K562 (cell line): ENCODE results near the gene TXNIP. TPM values are rescaled to one million over a fixed set of nuclear protein-coding genes. Genes with fewer than 3 reads are reported as not detected.

Experiments
- ARHGAP35 ChIP-seq: fragments of 450-650 bp; IDR thresholded peaks from 2 replicates; pipeline ENCODE4 v1.6.1; 2018; ENCODE audit not compliant: partially characterized antibody
- ARID1B ChIP-seq: fragments of 450-650 bp; IDR thresholded peaks from 2 replicates; pipeline ENCODE4 v1.6.1; 2016; ENCODE audit warnings: antibody characterized with exemption, mild to moderate bottlenecking, inconsistent platforms
- CBFA2T3 ChIP-seq: fragments of 450-650 bp; IDR thresholded peaks from 2 replicates; pipeline ENCODE4 v1.6.1; 2017
- CUX1 ChIP-seq: fragments of 200-800 bp; sonication (Bioruptor generic); IDR thresholded peaks from 2 replicates; pipeline ENCODE4 v1.6.1; 2016; ENCODE audit warnings: missing genetic modification characterization, missing compliant biosample characterization
- ETV5 ChIP-seq: sonication (generic); formaldehyde crosslinking; IDR thresholded peaks from 2 replicates; pipeline ENCODE4 v1.4.0; 2020; ENCODE audit warnings: low read depth, mild to moderate bottlenecking, missing genetic modification reagents
- FOXP1 ChIP-seq: sonication (generic); formaldehyde crosslinking; IDR thresholded peaks from 2 replicates; pipeline ENCODE4 v1.8.0; 2022; ENCODE audit warnings: mild to moderate bottlenecking, missing genetic modification reagents
- RBM14 ChIP-seq: fragments of 200-400 bp; formaldehyde crosslinking; IDR thresholded peaks from 2 replicates; pipeline ENCODE4 v1.6.1; 2018; ENCODE audit warnings: low read depth, mild to moderate bottlenecking, low read length, moderate library complexity, borderline replicate concordance; ENCODE audit not compliant: insufficient read depth
- SIX5 ChIP-seq, 2 experiments: IDR thresholded peaks; 2 replicates each; pipeline ENCODE4 v1.6.1; 2011; ENCODE audit warnings: low read length in 2 of 2, borderline replicate concordance in 1 of 2, low read depth in 1 of 2, mild to moderate bottlenecking in 1 of 2, moderate library complexity in 1 of 2; ENCODE audit not compliant: insufficient read depth in 1 of 2
- SMARCA5 ChIP-seq: fragments of 450-650 bp; IDR thresholded peaks from 2 replicates; pipeline ENCODE4 v1.6.1; 2016
- TCF15 ChIP-seq: fragments of 250-450 bp; sonication (Bioruptor Pico); IDR thresholded peaks from 2 replicates; pipeline ENCODE4 v1.8.0; 2022; ENCODE audit warnings: moderate library complexity, mild to moderate bottlenecking, inconsistent platforms
- ZHX1 ChIP-seq: fragments of 150-350 bp; conservative IDR thresholded peaks from 2 replicates; pipeline ENCODE4 v1.6.1; 2014; ENCODE audit warnings: low read length
- ZNF174 ChIP-seq: fragments of 250-450 bp; sonication (Bioruptor Pico); IDR thresholded peaks from 2 replicates; pipeline ENCODE4 v1.4.0; 2020; ENCODE audit warnings: mild to moderate bottlenecking
- ZNF444 ChIP-seq: fragments of 250-450 bp; sonication (Bioruptor Pico); IDR thresholded peaks from 2 replicates; pipeline ENCODE4 v1.4.0; 2020; ENCODE audit warnings: mild to moderate bottlenecking, moderate library complexity
- ZNF699 ChIP-seq: fragments of 250-450 bp; sonication (Bioruptor Pico); IDR thresholded peaks from 2 replicates; pipeline ENCODE4 v1.8.0; 2021; ENCODE audit warnings: mild to moderate bottlenecking, moderate library complexity; ENCODE audit not compliant: insufficient replicate concordance
- ZNF76 ChIP-seq: fragments of 250-450 bp; sonication (Bioruptor Pico); IDR thresholded peaks from 2 replicates; pipeline ENCODE4 v1.4.0; 2020; ENCODE audit warnings: mild to moderate bottlenecking, moderate library complexity, borderline replicate concordance
- polyA plus RNA-seq, 8 experiments: library from polyadenylated mRNA; depleted of rRNA in 4 of 8; stranded (reverse) in 5 of 8; unstranded in 3 of 8; fragments of >200 nt; fragmentation: Nextera tagmentation in 2 of 8; fragmentation: Illumina TruSeq in 1 of 8; extraction: Ambion mirVana in 2 of 8; extraction: Trizol in 1 of 8; gene quantifications; 2 replicates each; pipeline versions ENCODE4 v1.2.1 to v1.2.3, GENCODE V29; 2011 to 2014; ENCODE audit warnings: inconsistent platforms in 1 of 8, missing spikeins in 1 of 8
- total RNA-seq, 7 experiments: library from RNA; depleted of rRNA in 6 of 7; stranded (reverse); fragments of >200 nt in 6 of 7; fragmentation: Illumina TruSeq in 2 of 7; extraction: Trizol in 2 of 7; gene quantifications; 2 replicates each; pipeline versions ENCODE4 v1.2.1 to v1.2.3, GENCODE V29; 2011 to 2021; ENCODE audit warnings: low replicate concordance in 1 of 7

The TXNIP gene
- total and polyA plus RNA-seq, 9 of the 15 experiments (the other 6 are each of a cell fraction or from before 2014, with no cell fraction given), result 120 to 499 (median 257) TPM

GRCh38 chr1:145997016-145997717 is 788 bp upstream of the TXNIP start (continued):
- TF ChIP-seq SMARCA5 (0 out of 2 replicates have a peak, but pooled peaks have one; percentile 47), TCF15 (no peak), SIX5 (IDR thresholded peaks at IDR 0.05; ENCODE audit: borderline replicate concordance in 1 of 2, insufficient read depth in 1 of 2, low read depth in 1 of 2, low read length in 2 of 2) (no peak), ARHGAP35 (no peak), ARID1B (peak; percentile 52), ETV5 (CRISPR knock-in tag) (peak; percentile 70), RBM14 (no peak), ZNF76 (CRISPR knock-in tag) (no peak), CUX1 (CRISPR knock-in tag) (no peak), ZNF174 (CRISPR knock-in tag) (no peak), ZHX1 (no peak), ZNF444 (CRISPR knock-in tag) (no peak), CBFA2T3 (no peak), ZNF699 (CRISPR knock-in tag) (no peak), FOXP1 (CRISPR knock-in tag) (no peak)
